Subcutaneous adipose tissue (tissue), 4 donors: ENCODE data around the gene PSMG4. TPM values are rescaled to one million over a fixed set of nuclear protein-coding genes. Genes with fewer than 3 reads are reported as not detected.

ENCODE experiments used
- CTCF ChIP-seq: fragments of 450-650 bp; IDR thresholded peaks from one replicate; pipeline ENCODE4 v1.5.1; 2016; ENCODE audit warnings: low read depth, mild to moderate bottlenecking, control low read depth, antibody characterized with exemption, moderate library complexity
- total RNA-seq, 4 donors: library from RNA; depleted of rRNA; stranded (reverse); fragments of >200 nt; gene quantifications; one replicate each; pipeline ENCODE4 v1.1.0, GENCODE V29; 2016

PSMG4 gene
- total RNA-seq, 4 donors from 2014 or later, result 13.9 to 30.0 (median 19.5) TPM

- no peak for TF ChIP-seq CTCF
Observed at GRCh38 chr6:3283641-3284435, 25.1 kb downstream of the PSMG4 start.

DNA sequence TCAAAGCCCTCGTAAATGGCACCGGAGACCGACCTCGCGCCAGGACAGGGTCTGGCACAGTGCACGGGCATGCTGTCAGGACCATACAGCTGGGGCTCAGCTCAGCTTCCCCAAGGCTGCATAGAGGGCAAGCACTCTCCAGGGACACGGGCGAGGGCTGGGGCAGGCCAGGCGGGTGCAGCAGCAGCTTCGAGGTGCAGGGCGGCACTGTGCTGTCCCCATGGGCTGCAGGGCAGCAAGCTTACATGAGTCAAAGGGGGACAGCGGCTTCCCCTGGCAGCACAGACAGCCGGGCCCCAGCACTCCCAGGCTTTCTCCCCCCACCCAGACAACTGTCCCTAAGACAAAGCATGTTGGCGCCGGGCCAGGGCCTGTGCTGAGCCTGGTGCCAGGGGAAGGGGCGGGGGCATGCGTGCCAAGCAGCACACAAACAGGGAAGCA, 25.7 kb downstream of the PSMG4 start:
- no peak for TF ChIP-seq CTCF

GRCh38 chr6:3285049-3285639, 26.4 kb downstream of the PSMG4 start:
- TF ChIP-seq CTCF, result no peak

- no peak for TF ChIP-seq CTCF
Observed at GRCh38 chr6:3285732-3286131, 27.0 kb downstream of the PSMG4 start.

DNA sequence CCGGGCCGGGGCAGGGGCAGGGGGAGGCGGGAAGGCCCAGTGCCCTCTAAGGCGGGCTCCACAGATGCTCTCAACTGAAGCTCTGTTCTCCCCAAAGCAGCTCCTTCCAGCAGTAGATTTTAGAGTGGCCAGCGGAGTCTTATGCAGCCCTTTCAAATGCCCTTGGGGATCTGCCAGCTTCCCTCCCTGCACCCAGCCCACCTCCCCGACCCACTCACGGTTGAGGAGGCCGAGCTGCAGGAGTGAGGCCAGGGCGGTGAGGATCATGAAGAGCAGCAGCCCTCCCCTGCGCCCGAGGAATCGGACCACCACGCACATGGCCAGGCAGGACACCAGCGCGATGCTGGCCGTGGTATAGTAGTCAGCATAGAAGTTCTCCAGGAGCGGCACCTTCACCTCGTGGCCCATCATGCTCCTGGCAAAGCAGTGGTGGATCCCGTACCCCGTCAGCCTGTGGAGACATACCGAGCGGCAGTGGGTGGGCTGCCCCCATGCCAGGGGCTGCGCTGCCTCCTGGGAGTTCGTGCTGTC, 28.0 kb downstream of the PSMG4 start:
- no peak for TF ChIP-seq CTCF

DNA sequence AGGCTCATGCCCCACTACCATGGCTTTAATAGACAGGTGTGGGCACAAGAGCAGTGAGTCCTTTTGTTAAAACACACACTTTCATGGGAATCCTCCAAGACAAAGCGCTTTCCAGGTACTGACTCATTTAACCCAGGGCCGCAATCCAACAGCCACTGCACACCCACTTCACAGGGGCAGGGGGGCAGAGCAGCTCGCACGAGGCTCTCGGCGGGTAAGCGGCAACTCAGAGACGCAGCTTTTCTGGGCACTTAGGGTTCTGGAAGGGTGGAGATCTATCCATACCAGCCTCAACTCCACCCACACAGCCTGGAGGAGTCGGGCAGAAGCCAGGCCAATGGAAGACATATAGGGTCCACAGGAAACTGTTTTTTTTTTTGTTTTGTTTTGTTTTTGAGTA, 28.6 kb downstream of the PSMG4 start:
- TF ChIP-seq CTCF, result no peak

DNA sequence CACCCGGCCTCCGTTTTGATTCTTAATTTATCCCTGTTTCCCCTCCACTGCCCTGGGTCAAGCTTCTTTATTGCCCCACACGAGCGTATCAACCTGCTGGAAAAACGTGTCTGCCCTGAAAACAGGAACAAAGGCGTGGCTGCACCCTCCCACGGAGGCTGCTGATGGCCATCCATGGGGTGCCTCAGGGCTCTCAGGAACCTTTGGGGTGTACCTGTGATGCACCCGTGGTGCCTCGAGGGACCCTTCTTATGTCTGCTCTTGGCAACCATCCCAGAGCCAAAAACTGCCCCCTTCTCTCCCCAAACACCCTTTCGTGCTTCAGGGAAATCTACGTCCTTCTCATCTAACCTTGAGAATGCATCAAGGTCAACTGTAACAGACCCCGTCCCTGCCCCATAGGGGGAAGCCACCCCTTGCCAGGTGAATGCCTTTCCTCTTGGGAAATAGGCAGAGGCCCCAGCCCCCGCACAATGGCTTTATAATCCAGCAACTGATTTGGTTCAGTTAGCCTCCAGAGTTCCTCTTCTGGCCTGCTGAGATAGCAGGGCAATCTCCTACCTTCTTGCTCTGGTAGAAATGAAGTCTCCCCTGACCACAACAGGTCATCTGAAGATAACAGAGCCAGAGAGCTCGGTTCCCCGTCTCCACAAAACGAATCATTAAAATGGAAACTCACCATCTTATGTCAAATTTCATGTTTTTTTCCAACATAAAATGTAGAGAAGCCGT, 29.4 kb downstream of the PSMG4 start:
- no peak for TF ChIP-seq CTCF
